Glutamatergic neuron (in vitro differentiated cells): ENCODE data around the gene ATP8A2. TPM values are rescaled to one million over a fixed set of nuclear protein-coding genes. Genes with fewer than 3 reads are reported as not detected.

Source experiments
- DNase-seq: peaks from one replicate; pipeline ENCODE4 v3.0.0; 2022
- H3K27ac Mint-ChIP-seq: one replicate; pipeline ENCODE4 v1.8.0; 2020; ENCODE audit warnings: mild to moderate bottlenecking, mixed read lengths, inconsistent platforms; ENCODE audit not compliant: unreplicated experiment
- H3K27me3 Mint-ChIP-seq: one replicate; pipeline ENCODE4 v1.8.0; 2020; ENCODE audit warnings: mild to moderate bottlenecking, moderate library complexity, mixed read lengths, inconsistent platforms; ENCODE audit not compliant: unreplicated experiment
- H3K36me3 Mint-ChIP-seq: one replicate; pipeline ENCODE4 v1.8.0; 2020; ENCODE audit warnings: mild to moderate bottlenecking, mixed read lengths, inconsistent platforms; ENCODE audit not compliant: unreplicated experiment
- H3K4me1 Mint-ChIP-seq: one replicate; pipeline ENCODE4 v1.8.0; 2020; ENCODE audit warnings: mild to moderate bottlenecking, low read depth, mixed read lengths, inconsistent platforms; ENCODE audit not compliant: unreplicated experiment
- H3K4me3 Mint-ChIP-seq: one replicate; pipeline ENCODE4 v1.8.0; 2020; ENCODE audit warnings: mild to moderate bottlenecking, mixed read lengths, inconsistent platforms; ENCODE audit not compliant: unreplicated experiment
- H3K9me3 Mint-ChIP-seq: one replicate; pipeline ENCODE4 v1.8.0; 2020; ENCODE audit warnings: mild to moderate bottlenecking, moderate library complexity, mixed read lengths, inconsistent platforms; ENCODE audit not compliant: unreplicated experiment
- total RNA-seq: library from RNA; stranded (reverse); fragmentation: NEBNext Ultra II Directional; extraction: Animal tissue kit (Norgen Biotek cat#: 25700); gene quantifications from one replicate; pipeline ENCODE4 v1.2.1, GENCODE V29; 2021; ENCODE audit not compliant: unreplicated experiment
- TF ChIP-seq, protein P1 (sequence below): fragments of 200-600 bp; sonication (generic); IDR thresholded peaks from one replicate; pipeline ENCODE4 v1.5.0; 2021; ENCODE audit not compliant: partially characterized antibody, unreplicated experiment

The ATP8A2 gene
- total RNA-seq, 1 donor from 2014 or later: 70.1 TPM

DNA sequence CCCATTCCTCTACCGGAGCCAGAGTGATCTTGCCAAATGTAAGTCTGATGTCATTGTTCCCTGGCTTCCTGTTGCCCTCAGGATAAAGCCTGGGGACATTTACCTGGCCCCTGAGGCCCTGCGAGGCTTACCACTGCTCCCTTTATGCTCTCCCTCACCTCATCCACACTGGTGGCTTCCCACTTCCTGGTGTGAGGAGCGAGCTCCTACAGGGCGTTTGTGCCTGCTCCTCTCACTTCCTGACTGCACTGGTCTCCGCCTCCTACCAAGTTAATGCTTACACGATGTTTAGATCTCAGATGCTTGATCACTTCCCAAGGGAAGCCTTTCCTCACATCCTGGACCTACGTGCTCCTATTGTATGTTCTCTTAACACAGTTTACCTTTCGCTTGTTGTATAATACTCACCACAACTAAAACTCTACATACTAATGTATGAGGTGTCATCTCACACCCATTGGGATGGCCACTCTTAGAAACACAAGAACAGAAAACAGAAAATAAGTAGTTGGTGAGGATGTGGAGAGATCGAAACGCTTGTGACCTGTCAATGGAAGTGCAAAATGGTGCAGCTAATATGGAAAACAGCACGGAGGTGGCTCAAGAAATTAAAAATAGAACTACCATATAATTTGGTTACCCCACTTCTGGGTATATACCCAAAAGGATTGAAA lies 502.4 kb downstream of the ATP8A2 start:
- H3K4me3 Mint-ChIP-seq: no peak overlapping the region
- TF ChIP-seq, protein P1, sequence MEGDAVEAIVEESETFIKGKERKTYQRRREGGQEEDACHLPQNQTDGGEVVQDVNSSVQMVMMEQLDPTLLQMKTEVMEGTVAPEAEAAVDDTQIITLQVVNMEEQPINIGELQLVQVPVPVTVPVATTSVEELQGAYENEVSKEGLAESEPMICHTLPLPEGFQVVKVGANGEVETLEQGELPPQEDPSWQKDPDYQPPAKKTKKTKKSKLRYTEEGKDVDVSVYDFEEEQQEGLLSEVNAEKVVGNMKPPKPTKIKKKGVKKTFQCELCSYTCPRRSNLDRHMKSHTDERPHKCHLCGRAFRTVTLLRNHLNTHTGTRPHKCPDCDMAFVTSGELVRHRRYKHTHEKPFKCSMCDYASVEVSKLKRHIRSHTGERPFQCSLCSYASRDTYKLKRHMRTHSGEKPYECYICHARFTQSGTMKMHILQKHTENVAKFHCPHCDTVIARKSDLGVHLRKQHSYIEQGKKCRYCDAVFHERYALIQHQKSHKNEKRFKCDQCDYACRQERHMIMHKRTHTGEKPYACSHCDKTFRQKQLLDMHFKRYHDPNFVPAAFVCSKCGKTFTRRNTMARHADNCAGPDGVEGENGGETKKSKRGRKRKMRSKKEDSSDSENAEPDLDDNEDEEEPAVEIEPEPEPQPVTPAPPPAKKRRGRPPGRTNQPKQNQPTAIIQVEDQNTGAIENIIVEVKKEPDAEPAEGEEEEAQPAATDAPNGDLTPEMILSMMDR: no peak
- DNase-seq: no peak
- H3K9me3 Mint-ChIP-seq: no peaks in the 10 kb centered on the region
- peaks cover 2% of the 10 kb centered on the region for H3K4me1 Mint-ChIP-seq
- peaks cover 7% of the 10 kb centered on the region for H3K36me3 Mint-ChIP-seq
- H3K27me3 Mint-ChIP-seq: no peaks in the 10 kb centered on the region
- H3K27ac Mint-ChIP-seq: no peak overlapping the region

DNA sequence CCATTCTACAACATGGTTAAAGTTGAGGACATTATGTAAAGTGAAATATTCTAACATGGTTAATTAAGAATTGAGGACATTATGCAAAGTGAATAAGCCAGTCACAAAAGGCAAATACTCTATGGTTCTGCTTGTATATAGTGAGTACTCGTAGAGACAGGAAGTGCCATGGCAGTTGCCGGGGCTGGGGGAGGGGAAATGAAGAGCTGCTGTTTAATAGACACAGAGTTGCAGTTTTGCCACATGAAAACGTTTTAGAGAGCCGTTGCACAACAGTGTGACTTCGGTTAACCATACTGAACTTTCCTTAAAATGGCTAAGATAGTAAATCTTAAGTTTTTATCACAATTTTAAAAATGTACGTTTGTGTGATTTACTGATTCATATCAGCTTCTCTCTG lies 503.1 kb downstream of the ATP8A2 start:
- TF ChIP-seq, protein P1: no peak
- no peaks in the 10 kb centered on the region for H3K9me3 Mint-ChIP-seq
- H3K36me3 Mint-ChIP-seq: peaks cover 7% of the 10 kb centered on the region
- H3K27ac Mint-ChIP-seq: no peak overlapping the region
- H3K27me3 Mint-ChIP-seq: no peaks in the 10 kb centered on the region
- H3K4me1 Mint-ChIP-seq: peaks cover 2% of the 10 kb centered on the region
- no peak for DNase-seq
- H3K4me3 Mint-ChIP-seq: no peak overlapping the region

DNA sequence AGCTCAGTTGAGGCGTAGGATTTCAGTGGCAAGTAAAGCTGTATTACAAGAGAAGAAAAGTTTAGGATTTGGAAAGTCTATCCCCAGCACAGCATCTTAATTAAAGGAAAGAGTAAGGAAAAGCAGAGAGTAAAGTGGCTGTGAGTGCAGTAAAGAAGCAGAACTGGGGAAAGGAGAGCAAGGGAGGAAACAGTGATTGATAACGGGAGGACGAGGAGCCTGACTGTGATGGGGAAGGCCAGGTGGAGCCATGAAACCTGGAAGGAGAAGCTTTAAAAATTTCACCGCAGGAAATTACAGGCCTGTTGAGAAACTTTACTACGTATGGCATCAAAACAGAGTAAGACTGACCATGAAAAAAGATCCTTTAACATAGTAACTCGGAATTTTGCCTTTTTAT lies 504.5 kb downstream of the ATP8A2 start:
- Mint-ChIP-seq H3K4me3 (no peak overlapping the region), H3K36me3 (peaks cover 7% of the 10 kb centered on the region), H3K4me1 (peaks cover 3% of the 10 kb centered on the region), H3K27me3 (no peaks in the 10 kb centered on the region), H3K9me3 (no peaks in the 10 kb centered on the region), H3K27ac (no peak overlapping the region)
- DNase-seq: no peak
- TF ChIP-seq, protein P1: no peak

DNA sequence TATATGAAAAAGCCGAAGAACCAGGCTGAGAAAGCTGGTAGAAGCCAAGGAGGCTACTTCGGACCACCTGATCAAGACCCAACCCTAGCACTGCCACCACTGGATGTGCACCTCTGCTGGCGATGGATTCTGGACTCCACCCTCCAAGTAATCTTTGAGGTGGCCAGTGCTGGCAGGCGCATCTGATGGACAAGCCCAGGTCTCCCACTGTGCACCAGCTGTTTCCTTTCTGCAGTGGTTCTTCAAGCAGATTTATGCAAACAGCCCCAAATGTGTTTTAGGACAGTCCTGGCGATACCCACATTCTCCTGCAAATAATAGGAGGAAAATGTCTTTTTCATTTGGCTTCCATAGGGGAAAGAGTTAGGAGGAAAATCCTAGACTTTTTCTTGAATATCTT lies 507.7 kb downstream of the ATP8A2 start:
- H3K4me3 Mint-ChIP-seq: no peak overlapping the region

More for the DNA sequence above, 507.7 kb downstream of the ATP8A2 start:
- H3K9me3 Mint-ChIP-seq: peaks cover 5% of the 10 kb centered on the region
- no peaks in the 10 kb centered on the region for H3K36me3 Mint-ChIP-seq
- TF ChIP-seq, protein P1: no peak
- DNase-seq: no peak
- peaks cover 22% of the 10 kb centered on the region for H3K4me1 Mint-ChIP-seq
- no peaks in the 10 kb centered on the region for H3K27me3 Mint-ChIP-seq
- no peak overlapping the region for H3K27ac Mint-ChIP-seq
